NT2/D1 (cell line): Measurements from ENCODE around the gene ARHGAP45.

ENCODE experiments used
- DNase-seq: peaks from one replicate; pipeline ENCODE4 v3.0.0-alpha.2; 2011; ENCODE audit warnings: low read depth, low spot score
- H3K27me3 ChIP-seq: 2 replicates; pipeline ENCODE4 v1.6.0; 2011; ENCODE audit warnings: mild to moderate bottlenecking; ENCODE audit not compliant: insufficient read length, insufficient read depth
- H3K36me3 ChIP-seq: 2 replicates; pipeline ENCODE4 v1.6.1; 2011; ENCODE audit warnings: mild to moderate bottlenecking, low read length, mixed read lengths; ENCODE audit not compliant: insufficient read depth, insufficient read length
- H3K4me1 ChIP-seq: 2 replicates; pipeline ENCODE4 v1.5.1; 2011; ENCODE audit not compliant: insufficient read depth, insufficient read length
- H3K4me3 ChIP-seq: 2 replicates; pipeline ENCODE4 v1.5.1; 2011; ENCODE audit warnings: low read depth; ENCODE audit not compliant: insufficient read length
- H3K9ac ChIP-seq: 2 replicates; pipeline ENCODE4 v1.6.0; 2011; ENCODE audit warnings: low read depth; ENCODE audit not compliant: insufficient read length
- H3K9me3 ChIP-seq: 2 replicates; pipeline ENCODE4 v1.5.1; 2011; ENCODE audit warnings: mild to moderate bottlenecking, low read length; ENCODE audit not compliant: insufficient read depth
- SUZ12 ChIP-seq: IDR thresholded peaks from 2 replicates; pipeline ENCODE4 v1.6.1; 2011; ENCODE audit not compliant: insufficient read length, insufficient read depth; ENCODE audit errors: extremely low read depth
- YY1 ChIP-seq: IDR thresholded peaks from 2 replicates; pipeline ENCODE4 v1.6.1; 2011; ENCODE audit not compliant: insufficient read length, insufficient read depth
- ZNF274 ChIP-seq: IDR thresholded peaks from 2 replicates; pipeline ENCODE4 v1.6.1; 2011; ENCODE audit warnings: mild to moderate bottlenecking, low read depth, low read length

Gene ARHGAP45

DNA sequence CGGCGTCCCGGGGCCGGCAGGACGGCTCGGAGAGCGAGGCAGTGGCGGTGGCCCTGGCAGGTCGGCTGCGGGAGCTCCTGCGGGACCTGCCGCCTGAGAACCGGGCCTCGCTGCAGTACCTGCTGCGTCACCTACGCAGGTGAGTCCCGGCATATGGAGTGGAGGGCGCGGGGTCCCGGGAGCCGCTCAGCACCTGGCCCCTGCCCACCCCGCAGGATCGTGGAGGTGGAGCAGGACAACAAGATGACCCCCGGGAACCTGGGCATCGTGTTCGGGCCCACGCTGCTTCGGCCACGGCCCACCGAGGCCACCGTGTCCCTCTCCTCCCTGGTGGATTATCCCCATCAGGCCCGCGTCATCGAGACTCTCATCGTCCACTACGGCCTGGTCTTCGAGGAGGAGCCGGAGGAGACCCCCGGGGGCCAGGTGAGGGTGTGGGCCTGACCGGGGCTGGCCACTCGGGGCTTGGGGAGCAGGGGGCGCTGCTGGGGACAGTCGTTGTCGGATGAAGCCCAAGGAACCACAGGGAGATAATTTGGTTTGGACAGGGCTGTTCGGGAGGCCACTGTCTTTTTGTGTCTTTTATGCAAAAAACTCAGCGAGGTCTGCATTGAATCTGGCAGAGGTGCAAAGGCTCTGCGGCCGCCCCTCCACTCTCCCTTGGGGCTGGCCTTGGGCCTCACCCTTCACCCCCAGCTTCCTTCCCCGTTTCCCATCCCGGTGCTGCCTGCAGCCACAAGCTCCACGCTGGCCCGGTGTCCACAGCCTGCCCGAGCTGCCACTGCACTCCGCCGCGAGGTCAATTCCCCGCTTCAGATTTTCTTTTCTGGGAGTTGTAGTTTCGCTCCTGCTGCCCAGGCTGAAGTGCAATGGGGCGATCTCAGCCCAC lies 16.2 kb downstream of the ARHGAP45 start:
- TF ChIP-seq SUZ12 (no peak), YY1 (no peak), ZNF274 (no peak)
- Histone ChIP-seq H3K4me3 (no peak overlapping the region), H3K36me3 (peaks cover 76% of the 10 kb centered on the region), H3K27me3 (no peaks in the 10 kb centered on the region), H3K4me1 (peaks cover 19% of the 10 kb centered on the region), H3K9me3 (no peaks in the 10 kb centered on the region), H3K9ac (peak overlapping the region; percentile 32)
- no peak for DNase-seq

DNA sequence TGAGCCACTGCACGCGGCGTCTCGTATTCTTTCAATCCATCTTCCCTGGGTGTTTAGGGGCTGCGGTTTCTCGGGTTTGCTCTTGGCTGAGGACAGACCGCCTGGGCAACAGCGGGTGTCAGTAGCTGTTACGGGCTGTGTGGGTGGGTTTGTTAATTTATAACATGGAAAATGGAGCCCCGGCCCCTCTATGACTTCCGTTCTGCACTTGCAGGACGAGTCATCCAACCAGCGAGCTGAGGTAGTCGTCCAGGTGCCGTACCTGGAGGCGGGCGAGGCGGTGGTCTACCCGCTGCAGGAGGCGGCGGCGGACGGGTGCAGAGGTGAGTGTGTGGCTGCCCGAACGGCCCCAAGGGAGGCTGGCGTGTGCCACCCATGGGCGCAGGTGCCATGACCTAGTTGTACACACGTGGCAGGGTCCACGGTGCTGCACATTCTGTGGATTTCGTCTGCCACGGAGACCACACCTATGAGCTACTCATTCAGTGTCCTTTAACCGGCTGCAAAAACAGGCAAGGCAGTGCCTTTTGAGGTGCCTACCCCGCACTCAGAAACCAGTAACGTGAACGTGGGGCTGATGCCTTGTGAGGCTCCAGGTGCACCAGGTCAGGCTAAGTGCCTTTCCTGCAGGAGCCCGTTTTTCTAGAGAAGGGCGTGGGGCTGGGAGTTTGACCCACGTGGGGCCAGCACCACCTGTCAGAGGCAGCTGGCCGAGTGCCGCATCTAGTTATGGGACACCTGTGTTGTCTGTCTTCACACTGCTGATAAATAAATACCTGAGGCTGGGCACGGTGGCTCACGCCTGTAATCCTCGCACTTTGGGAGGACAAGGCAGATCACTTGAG lies 17.3 kb downstream of the ARHGAP45 start:
- DNase-seq = no peak
- no peak for TF ChIP-seq SUZ12
- no peak for TF ChIP-seq YY1
- TF ChIP-seq ZNF274 = no peak
- no peak overlapping the region for H3K9ac ChIP-seq
- peaks cover 87% of the 10 kb centered on the region for H3K36me3 ChIP-seq
- H3K27me3 ChIP-seq = no peaks in the 10 kb centered on the region
- no peaks in the 10 kb centered on the region for H3K9me3 ChIP-seq
- no peak overlapping the region for H3K4me3 ChIP-seq
- H3K4me1 ChIP-seq = peaks cover 21% of the 10 kb centered on the region

GRCh38 chr19:1085053-1085658 lies 18.2 kb downstream of the ARHGAP45 start:
- H3K4me3 ChIP-seq = no peak overlapping the region
- H3K9me3 ChIP-seq = no peaks in the 10 kb centered on the region
- DNase-seq = no peak
- peaks cover 82% of the 10 kb centered on the region for H3K36me3 ChIP-seq
- TF ChIP-seq ZNF274 = no peak
- TF ChIP-seq SUZ12 = no peak
- no peak for TF ChIP-seq YY1
- H3K9ac ChIP-seq = peak overlapping the region; percentile 21
- H3K27me3 ChIP-seq = no peaks in the 10 kb centered on the region
- H3K4me1 ChIP-seq = peaks cover 21% of the 10 kb centered on the region

GRCh38 chr19:1085676-1086442 lies 18.9 kb downstream of the ARHGAP45 start:
- TF ChIP-seq ZNF274 (no peak), SUZ12 (no peak), YY1 (no peak)
- Histone ChIP-seq H3K9me3 (no peaks in the 10 kb centered on the region), H3K9ac (peak overlapping the region; percentile 42), H3K4me3 (no peak overlapping the region), H3K36me3 (peaks cover 79% of the 10 kb centered on the region), H3K27me3 (no peaks in the 10 kb centered on the region), H3K4me1 (peaks cover 21% of the 10 kb centered on the region)
- DNase-seq = no peak

DNA sequence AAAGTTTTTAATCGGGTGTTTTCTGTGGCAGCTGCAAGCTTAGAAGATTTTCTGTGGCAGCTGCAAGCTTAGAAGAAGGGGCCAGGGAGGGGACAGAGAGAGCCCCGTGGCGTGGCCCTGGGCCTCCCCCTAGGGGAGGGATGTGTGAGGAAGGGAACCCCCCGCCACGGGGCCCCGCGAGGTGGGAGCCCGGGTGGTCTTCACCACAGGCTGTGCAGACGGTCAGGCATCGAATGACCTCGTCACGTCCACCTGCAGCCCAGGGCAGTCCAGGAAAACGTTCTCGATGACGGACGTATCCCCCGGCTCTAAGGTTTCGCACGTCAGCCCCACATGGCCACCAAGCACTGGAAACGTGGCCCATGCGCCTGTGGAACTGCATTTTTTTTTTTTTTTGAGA lies 19.6 kb downstream of the ARHGAP45 start:
- H3K9me3 ChIP-seq = no peaks in the 10 kb centered on the region
- TF ChIP-seq SUZ12 (no peak), ZNF274 (no peak), YY1 (no peak)
- peak overlapping the region; percentile 42 for H3K9ac ChIP-seq
- DNase-seq = no peak
- H3K27me3 ChIP-seq = no peaks in the 10 kb centered on the region
- peaks cover 17% of the 10 kb centered on the region for H3K4me1 ChIP-seq
- H3K4me3 ChIP-seq = no peak overlapping the region
- peaks cover 83% of the 10 kb centered on the region for H3K36me3 ChIP-seq

DNA sequence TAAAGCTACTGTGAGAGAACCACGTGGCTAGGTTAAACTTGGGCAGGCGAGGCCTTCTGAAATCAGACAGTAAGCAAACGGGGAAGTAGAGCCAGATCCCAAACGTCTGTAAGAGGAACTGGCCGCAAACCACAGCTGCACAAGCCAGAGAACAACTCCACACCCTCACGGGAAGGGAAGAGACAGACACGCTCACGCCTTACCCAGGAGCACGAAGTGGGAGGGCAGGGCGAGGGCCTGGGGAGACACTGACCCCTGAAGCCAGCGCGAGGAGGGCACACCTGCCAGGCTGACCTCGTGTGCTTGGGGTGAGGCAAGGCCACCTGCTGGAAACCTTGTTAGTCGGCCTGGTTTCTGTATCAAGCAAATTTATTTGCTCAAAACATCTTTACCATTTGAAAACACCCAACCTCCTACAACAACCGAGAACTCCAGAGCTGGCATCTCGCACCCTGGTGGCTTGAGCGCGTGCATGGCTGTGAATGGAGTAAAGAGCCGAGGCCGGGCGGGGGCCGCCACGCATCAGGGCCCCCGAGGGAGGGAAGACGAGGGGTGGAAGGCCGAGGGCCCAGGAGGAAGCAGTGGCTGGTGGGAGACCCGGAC lies 20.9 kb downstream of the ARHGAP45 start:
- TF ChIP-seq YY1 (no peak), ZNF274 (no peak), SUZ12 (no peak)
- Histone ChIP-seq H3K36me3 (peaks cover 88% of the 10 kb centered on the region), H3K4me1 (peaks cover 14% of the 10 kb centered on the region), H3K9me3 (no peaks in the 10 kb centered on the region), H3K9ac (no peak overlapping the region), H3K4me3 (no peak overlapping the region), H3K27me3 (no peaks in the 10 kb centered on the region)
- DNase-seq = no peak
